Thoracic aorta (tissue), 2 donors: ENCODE results near the gene MTUS2. TPM values are rescaled to one million over a fixed set of nuclear protein-coding genes. Genes with fewer than 3 reads are reported as not detected.

Experiments used
- ATAC-seq: fragments of 150-250 bp; one replicate; pipeline ENCODE4 v1.8.0; 2017; ENCODE audit warnings: low read depth; ENCODE audit not compliant: insufficient number of reproducible peaks, low FRiP score
- DNase-seq: peaks from one replicate; pipeline ENCODE4 v3.0.0-alpha.2; 2020; ENCODE audit warnings: low spot score
- H3K27ac ChIP-seq, 2 donors: fragments of 200-600 bp; sonication (generic); 1 replicate in 1 of 2; 2 replicates in 1 of 2; pipeline ENCODE4 v1.5.1; 2016; ENCODE audit warnings: mild to moderate bottlenecking in 2 of 2, moderate library complexity in 2 of 2
- H3K27me3 ChIP-seq: fragments of 200-600 bp; sonication (generic); replicated peaks from 2 replicates; pipeline ENCODE4 v1.6.0; 2016; ENCODE audit warnings: mild to moderate bottlenecking; ENCODE audit not compliant: insufficient read depth
- H3K36me3 ChIP-seq: fragments of 200-600 bp; sonication (generic); one replicate; pipeline ENCODE4 v1.5.1; 2016
- H3K4me1 ChIP-seq, 2 donors: fragments of 200-600 bp; sonication (generic); 1 replicate in 1 of 2; 2 replicates in 1 of 2; pipeline versions ENCODE4 v1.5.1 to v1.6.0; 2016; ENCODE audit warnings: low read depth in 2 of 2, mild to moderate bottlenecking in 1 of 2; ENCODE audit not compliant: control insufficient read depth in 1 of 2
- H3K4me3 ChIP-seq: fragments of 200-600 bp; sonication (generic); 2 replicates; pipeline ENCODE4 v1.5.1; 2016; ENCODE audit warnings: mild to moderate bottlenecking
- H3K9me3 ChIP-seq: fragments of 200-600 bp; sonication (generic); 2 replicates; pipeline ENCODE4 v1.5.1; 2016
- CTCF ChIP-seq: fragments of 200-600 bp; sonication (generic); IDR thresholded peaks from one replicate; pipeline ENCODE4 v1.5.1; 2019; ENCODE audit warnings: antibody characterized with exemption
- total RNA-seq, 2 donors: library from RNA; depleted of rRNA; stranded (reverse); fragments of >200 nt; gene quantifications; one replicate each; pipeline versions ENCODE4 v1.1.0 to v1.2.3, GENCODE V29; 2016

The MTUS2 gene
- total RNA-seq, 2 donors from 2014 or later = 14.9 to 26.4 TPM

- no peak for ATAC-seq
- Histone ChIP-seq H3K27ac (no peak overlapping the region), H3K36me3 (peaks cover 42% of the 10 kb centered on the region), H3K4me1 (no peaks in the 10 kb centered on the region), H3K27me3 (no peaks in the 10 kb centered on the region), H3K4me3 (no peak overlapping the region), H3K9me3 (no peaks in the 10 kb centered on the region)
- no peak for TF ChIP-seq CTCF
- DNase-seq = no peak
Observed at GRCh38 chr13:29514720-29515310, 694.7 kb downstream of the MTUS2 start.

GRCh38 chr13:29515372-29515771 lies 695.2 kb downstream of the MTUS2 start:
- H3K27me3 ChIP-seq = no peaks in the 10 kb centered on the region
- H3K36me3 ChIP-seq = peaks cover 42% of the 10 kb centered on the region
- H3K4me3 ChIP-seq = no peak overlapping the region
- no peak for TF ChIP-seq CTCF
- no peak for DNase-seq
- H3K4me1 ChIP-seq = no peaks in the 10 kb centered on the region
- no peak overlapping the region for H3K27ac ChIP-seq
- H3K9me3 ChIP-seq = no peaks in the 10 kb centered on the region
- no peak for ATAC-seq

- ATAC-seq (no peak), DNase-seq (no peak)
- Histone ChIP-seq H3K36me3 (peaks cover 42% of the 10 kb centered on the region), H3K27ac (no peak overlapping the region), H3K4me3 (no peak overlapping the region), H3K4me1 (peaks cover 3 to 6% of the 10 kb centered on the region in 2 donors), H3K9me3 (no peaks in the 10 kb centered on the region), H3K27me3 (no peaks in the 10 kb centered on the region)
- no peak for TF ChIP-seq CTCF
Observed at GRCh38 chr13:29516012-29516411, 695.9 kb downstream of the MTUS2 start.

- H3K4me3 ChIP-seq = no peak overlapping the region
- H3K9me3 ChIP-seq = no peaks in the 10 kb centered on the region
- DNase-seq = no peak
- no peak for ATAC-seq
- H3K27ac ChIP-seq = no peak overlapping the region
- no peak for TF ChIP-seq CTCF
- H3K27me3 ChIP-seq = no peaks in the 10 kb centered on the region
- H3K4me1 ChIP-seq = peaks cover 10 to 15% of the 10 kb centered on the region in 2 donors
- H3K36me3 ChIP-seq = peaks cover 42% of the 10 kb centered on the region
Observed at GRCh38 chr13:29516880-29517279, 696.7 kb downstream of the MTUS2 start.

GRCh38 chr13:29519921-29520320 lies 699.8 kb downstream of the MTUS2 start:
- Histone ChIP-seq H3K4me3 (no peak overlapping the region), H3K36me3 (peaks cover 39% of the 10 kb centered on the region), H3K9me3 (no peaks in the 10 kb centered on the region), H3K27ac (no peak overlapping the region), H3K4me1 (peaks cover 14 to 27% of the 10 kb centered on the region in 2 donors), H3K27me3 (no peaks in the 10 kb centered on the region)
- TF ChIP-seq CTCF = no peak
- no peak for ATAC-seq
- no peak for DNase-seq
